Progenitor cell of endocrine pancreas (in vitro differentiated cells): ENCODE data around the gene FBXW8. TPM values are rescaled to one million over a fixed set of nuclear protein-coding genes. Genes with fewer than 3 reads are reported as not detected.

Experiments
- DNase-seq: peaks from one replicate; pipeline ENCODE4 v3.0.0; 2021; ENCODE audit warnings: low spot score; ENCODE audit not compliant: unreplicated experiment
- H3K27ac Mint-ChIP-seq: 2 replicates; pipeline ENCODE4 v1.8.0; 2021; ENCODE audit warnings: mild to moderate bottlenecking, moderate library complexity, mixed read lengths
- H3K27me3 Mint-ChIP-seq: 2 replicates; pipeline ENCODE4 v1.8.0; 2021; ENCODE audit warnings: mixed read lengths
- H3K36me3 Mint-ChIP-seq: 2 replicates; pipeline ENCODE4 v1.8.0; 2022; ENCODE audit warnings: mixed read lengths; ENCODE audit not compliant: insufficient read depth
- H3K4me1 Mint-ChIP-seq: 2 replicates; pipeline ENCODE4 v1.8.0; 2021; ENCODE audit warnings: low read depth, mixed read lengths
- H3K4me3 Mint-ChIP-seq: 2 replicates; pipeline ENCODE4 v1.8.0; 2021; ENCODE audit warnings: low read depth, mild to moderate bottlenecking, moderate library complexity, mixed read lengths
- H3K9me3 Mint-ChIP-seq: 2 replicates; pipeline ENCODE4 v1.8.0; 2021; ENCODE audit warnings: low read depth, mixed read lengths
- CTCF ChIP-seq: fragments of 200-600 bp; sonication (generic); IDR thresholded peaks from one replicate; pipeline ENCODE4 v1.5.0; 2021; ENCODE audit warnings: antibody characterized with exemption, mild to moderate bottlenecking; ENCODE audit not compliant: unreplicated experiment
- total RNA-seq: library from RNA; stranded (reverse); gene quantifications from 2 replicates; pipeline ENCODE4 v1.2.1, GENCODE V29; 2021

Gene FBXW8
- total RNA-seq, 1 donor from 2014 or later, result 32.6 TPM

- DNase-seq, result no peak
- H3K27me3 Mint-ChIP-seq, result peaks cover 13% of the 10 kb centered on the region
- no peaks in the 10 kb centered on the region for H3K9me3 Mint-ChIP-seq
- H3K4me3 Mint-ChIP-seq, result no peak overlapping the region
- no peak overlapping the region for H3K27ac Mint-ChIP-seq
- H3K36me3 Mint-ChIP-seq, result no peaks in the 10 kb centered on the region
- H3K4me1 Mint-ChIP-seq, result no peaks in the 10 kb centered on the region
- no peak for TF ChIP-seq CTCF
These were observed 15.8 kb upstream of the FBXW8 start for GRCh38 chr12:116894913-116895312.

GRCh38 chr12:116896411-116896924 lies 14.3 kb upstream of the FBXW8 start:
- Mint-ChIP-seq H3K4me3 (no peak overlapping the region), H3K27ac (no peak overlapping the region), H3K4me1 (no peaks in the 10 kb centered on the region), H3K36me3 (no peaks in the 10 kb centered on the region), H3K9me3 (no peaks in the 10 kb centered on the region), H3K27me3 (peaks cover 17% of the 10 kb centered on the region)
- no peak for DNase-seq
- no peak for TF ChIP-seq CTCF

GRCh38 chr12:116897476-116897875 lies 13.3 kb upstream of the FBXW8 start:
- Mint-ChIP-seq H3K9me3 (no peaks in the 10 kb centered on the region), H3K4me3 (no peak overlapping the region), H3K4me1 (no peaks in the 10 kb centered on the region), H3K36me3 (no peaks in the 10 kb centered on the region), H3K27me3 (peaks cover 17% of the 10 kb centered on the region), H3K27ac (no peak overlapping the region)
- DNase-seq, result no peak
- no peak for TF ChIP-seq CTCF

GRCh38 chr12:116898669-116899068 lies 12.1 kb upstream of the FBXW8 start:
- H3K36me3 Mint-ChIP-seq, result no peaks in the 10 kb centered on the region
- H3K4me3 Mint-ChIP-seq, result no peak overlapping the region
- no peak for DNase-seq
- H3K4me1 Mint-ChIP-seq, result no peaks in the 10 kb centered on the region
- no peaks in the 10 kb centered on the region for H3K9me3 Mint-ChIP-seq
- H3K27me3 Mint-ChIP-seq, result peaks cover 19% of the 10 kb centered on the region
- H3K27ac Mint-ChIP-seq, result no peak overlapping the region
- TF ChIP-seq CTCF, result no peak

- Mint-ChIP-seq H3K4me3 (no peak overlapping the region), H3K9me3 (no peaks in the 10 kb centered on the region), H3K36me3 (no peaks in the 10 kb centered on the region), H3K27ac (no peak overlapping the region), H3K27me3 (peaks cover 23% of the 10 kb centered on the region), H3K4me1 (no peaks in the 10 kb centered on the region)
- DNase-seq, result no peak
- no peak for TF ChIP-seq CTCF
These were observed 9.1 kb upstream of the FBXW8 start for GRCh38 chr12:116901612-116902011.
